22Rv1 (cell line): ENCODE results near the gene BPGM.

Source experiments
- CTCF ChIP-seq: fragments of 450-650 bp; IDR thresholded peaks from 2 replicates; pipeline ENCODE4 v1.5.1; 2017; ENCODE audit warnings: mild to moderate bottlenecking
- ZFX ChIP-seq: fragments of 450-650 bp; IDR thresholded peaks from 2 replicates; pipeline ENCODE4 v1.6.1; 2017; ENCODE audit warnings: antibody characterized with exemption, borderline replicate concordance

GRCh38 chr7:134632937-134633540, 13.6 kb upstream of the BPGM start:
- TF ChIP-seq CTCF (peak; percentile 83), ZFX (no peak)
